OCI-LY3 (cell line): ENCODE data around the gene RINL.
A peak's percentile ranks its signal among the peaks of the same experiment; 100 is the strongest.

ENCODE experiments used
- H2AFZ ChIP-seq: fragments of 200-600, 300-600 bp; shearing (Covaris generic); 2 replicates; pipeline ENCODE4 v1.6.0; 2014; ENCODE audit warnings: antibody characterized with exemption, low read depth, low read length
- H3K27ac ChIP-seq: fragments of 200-600, 300-600 bp; sonication (generic); 2 replicates; pipeline ENCODE4 v1.5.1; 2014; ENCODE audit warnings: mild to moderate bottlenecking, low read length, moderate library complexity, mixed read lengths
- H3K27me3 ChIP-seq: fragments of 200-600, 300-600 bp; sonication (generic); 2 replicates; pipeline ENCODE4 v1.6.1; 2014; ENCODE audit warnings: low read depth, low read length, mixed read lengths
- H3K36me3 ChIP-seq: fragments of 200-600, 300-600 bp; sonication (generic); replicated peaks from 2 replicates; pipeline ENCODE3; 2014; ENCODE audit warnings: low read depth, low read length, mixed read lengths
- H3K4me1 ChIP-seq: fragments of 300-600, 200-600 bp; sonication (generic); 2 replicates; pipeline ENCODE4 v1.6.1; 2014; ENCODE audit warnings: low read length, mixed read lengths
- H3K4me2 ChIP-seq: fragments of 200-600, 300-600 bp; sonication (generic); 2 replicates; pipeline ENCODE4 v1.6.1; 2014; ENCODE audit warnings: low read length, mixed read lengths
- H3K4me3 ChIP-seq: fragments of 300-600, 200-600 bp; sonication (generic); 2 replicates; pipeline ENCODE4 v1.5.1; 2014; ENCODE audit warnings: antibody characterized with exemption, mild to moderate bottlenecking, low read length, moderate library complexity
- H3K79me2 ChIP-seq: fragments of 300-600, 200-600 bp; shearing (Covaris generic); 2 replicates; pipeline ENCODE4 v1.6.1; 2014; ENCODE audit warnings: mild to moderate bottlenecking, low read length, mixed read lengths
- H3K9ac ChIP-seq: fragments of 300-600, 200-600 bp; shearing (Covaris generic); 2 replicates; pipeline ENCODE4 v1.6.0; 2014; ENCODE audit warnings: mild to moderate bottlenecking, low read length, moderate library complexity
- H3K9me3 ChIP-seq: fragments of 200-600, 300-600 bp; shearing (Covaris generic); 2 replicates; pipeline ENCODE4 v1.6.1; 2014; ENCODE audit warnings: low read length, mixed read lengths; ENCODE audit not compliant: insufficient read depth
- H4K20me1 ChIP-seq: fragments of 200-600, 300-600 bp; sonication (generic); 2 replicates; pipeline ENCODE4 v1.6.1; 2016; ENCODE audit warnings: low read length, mixed read lengths; ENCODE audit not compliant: insufficient read depth
- EZH2phosphoT487 ChIP-seq: fragments of 200-600 bp; shearing (Covaris generic); IDR thresholded peaks from 2 replicates; pipeline ENCODE4 v1.6.1; 2018; ENCODE audit warnings: antibody characterized with exemption, mixed run types, low read depth
- TF ChIP-seq, protein P1 (sequence below): fragments of 200-600, 300-600 bp; sonication (generic); IDR thresholded peaks from 2 replicates; pipeline ENCODE4 v1.5.1; 2014; ENCODE audit warnings: antibody characterized with exemption, low read length, low read depth

Gene RINL

DNA sequence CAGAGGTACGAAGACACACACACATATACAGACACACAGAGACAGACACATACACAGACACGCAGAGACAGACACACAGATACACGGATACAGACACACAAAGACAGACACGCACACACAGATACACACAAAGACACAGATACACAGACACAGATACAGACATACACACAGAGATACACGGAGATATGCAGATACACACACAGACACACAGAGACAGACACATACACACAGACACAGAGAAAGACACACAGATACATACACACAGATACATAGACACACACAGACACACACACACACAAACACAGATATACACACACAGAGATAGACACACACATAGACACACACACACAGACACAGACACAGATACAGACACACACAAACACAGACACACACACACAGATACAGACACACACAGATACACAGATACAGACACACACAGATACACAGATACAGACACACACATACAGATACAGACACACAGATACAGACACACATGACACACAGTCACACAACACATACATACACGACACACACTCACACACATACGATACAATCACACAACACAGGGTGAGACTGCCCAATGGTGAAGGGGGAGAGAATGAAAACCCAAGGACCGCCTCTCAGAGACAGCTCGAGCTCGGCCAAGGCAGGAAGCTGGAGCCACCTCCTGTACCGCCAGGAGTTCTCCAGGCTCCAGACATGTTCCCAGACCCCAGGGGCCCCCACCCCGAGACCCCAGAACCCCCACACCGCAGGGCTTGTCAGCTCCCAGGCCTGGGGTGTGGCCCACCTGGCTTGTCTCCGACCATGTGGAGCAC is 42.7 kb upstream of the RINL start:
- no peaks in the 10 kb centered on the region for H3K4me1 ChIP-seq
- no peak overlapping the region for H3K4me2 ChIP-seq
- H3K9ac ChIP-seq: no peak overlapping the region
- H3K9me3 ChIP-seq: no peaks in the 10 kb centered on the region
- H3K36me3 ChIP-seq: peaks cover 33% of the 10 kb centered on the region
- no peaks in the 10 kb centered on the region for H3K79me2 ChIP-seq
- no peak for TF ChIP-seq EZH2phosphoT487
- TF ChIP-seq, protein P1, sequence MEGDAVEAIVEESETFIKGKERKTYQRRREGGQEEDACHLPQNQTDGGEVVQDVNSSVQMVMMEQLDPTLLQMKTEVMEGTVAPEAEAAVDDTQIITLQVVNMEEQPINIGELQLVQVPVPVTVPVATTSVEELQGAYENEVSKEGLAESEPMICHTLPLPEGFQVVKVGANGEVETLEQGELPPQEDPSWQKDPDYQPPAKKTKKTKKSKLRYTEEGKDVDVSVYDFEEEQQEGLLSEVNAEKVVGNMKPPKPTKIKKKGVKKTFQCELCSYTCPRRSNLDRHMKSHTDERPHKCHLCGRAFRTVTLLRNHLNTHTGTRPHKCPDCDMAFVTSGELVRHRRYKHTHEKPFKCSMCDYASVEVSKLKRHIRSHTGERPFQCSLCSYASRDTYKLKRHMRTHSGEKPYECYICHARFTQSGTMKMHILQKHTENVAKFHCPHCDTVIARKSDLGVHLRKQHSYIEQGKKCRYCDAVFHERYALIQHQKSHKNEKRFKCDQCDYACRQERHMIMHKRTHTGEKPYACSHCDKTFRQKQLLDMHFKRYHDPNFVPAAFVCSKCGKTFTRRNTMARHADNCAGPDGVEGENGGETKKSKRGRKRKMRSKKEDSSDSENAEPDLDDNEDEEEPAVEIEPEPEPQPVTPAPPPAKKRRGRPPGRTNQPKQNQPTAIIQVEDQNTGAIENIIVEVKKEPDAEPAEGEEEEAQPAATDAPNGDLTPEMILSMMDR: no peak
- no peak overlapping the region for H3K4me3 ChIP-seq
- no peaks in the 10 kb centered on the region for H4K20me1 ChIP-seq
- H3K27ac ChIP-seq: no peak overlapping the region
- H3K27me3 ChIP-seq: no peaks in the 10 kb centered on the region
- H2AFZ ChIP-seq: no peak overlapping the region

- Histone ChIP-seq H3K4me1 (no peaks in the 10 kb centered on the region), H3K4me3 (no peak overlapping the region), H3K27me3 (no peaks in the 10 kb centered on the region), H3K27ac (no peak overlapping the region), H2AFZ (no peak overlapping the region), H4K20me1 (no peaks in the 10 kb centered on the region), H3K4me2 (no peak overlapping the region), H3K9me3 (no peaks in the 10 kb centered on the region), H3K9ac (no peak overlapping the region), H3K79me2 (no peaks in the 10 kb centered on the region), H3K36me3 (peaks cover 29% of the 10 kb centered on the region)
- no peak for TF ChIP-seq EZH2phosphoT487
- TF ChIP-seq, protein P1: no peak
Observed at GRCh38 chr19:38919837-38920601, 41.9 kb upstream of the RINL start.

DNA sequence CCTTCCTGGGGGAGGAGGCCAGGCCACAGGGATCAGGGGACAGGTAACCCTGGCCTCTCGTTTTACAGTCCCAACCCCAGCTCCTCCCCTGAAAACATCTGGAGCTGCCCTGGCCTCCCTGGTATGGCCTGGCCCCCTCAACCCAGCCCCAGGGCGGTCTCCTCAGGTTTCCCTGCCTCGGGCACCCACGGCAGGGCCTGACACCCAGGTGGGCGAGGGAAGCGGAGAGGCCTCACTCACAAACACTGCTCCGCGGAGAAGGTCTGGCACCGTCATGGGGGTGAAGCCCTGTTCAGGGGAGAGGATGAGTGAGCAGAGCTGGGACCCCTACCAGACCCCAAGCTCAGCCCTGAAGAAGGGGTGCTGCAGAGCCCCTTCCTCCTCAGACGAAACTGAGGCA is 40.5 kb upstream of the RINL start:
- Histone ChIP-seq H3K4me1 (no peaks in the 10 kb centered on the region), H3K36me3 (peaks cover 20% of the 10 kb centered on the region), H3K9ac (no peak overlapping the region), H3K4me2 (no peak overlapping the region), H3K27me3 (no peaks in the 10 kb centered on the region), H4K20me1 (no peaks in the 10 kb centered on the region), H3K27ac (no peak overlapping the region), H2AFZ (no peak overlapping the region), H3K4me3 (no peak overlapping the region), H3K79me2 (no peaks in the 10 kb centered on the region), H3K9me3 (no peaks in the 10 kb centered on the region)
- TF ChIP-seq EZH2phosphoT487: no peak
- TF ChIP-seq, protein P1: no peak

DNA sequence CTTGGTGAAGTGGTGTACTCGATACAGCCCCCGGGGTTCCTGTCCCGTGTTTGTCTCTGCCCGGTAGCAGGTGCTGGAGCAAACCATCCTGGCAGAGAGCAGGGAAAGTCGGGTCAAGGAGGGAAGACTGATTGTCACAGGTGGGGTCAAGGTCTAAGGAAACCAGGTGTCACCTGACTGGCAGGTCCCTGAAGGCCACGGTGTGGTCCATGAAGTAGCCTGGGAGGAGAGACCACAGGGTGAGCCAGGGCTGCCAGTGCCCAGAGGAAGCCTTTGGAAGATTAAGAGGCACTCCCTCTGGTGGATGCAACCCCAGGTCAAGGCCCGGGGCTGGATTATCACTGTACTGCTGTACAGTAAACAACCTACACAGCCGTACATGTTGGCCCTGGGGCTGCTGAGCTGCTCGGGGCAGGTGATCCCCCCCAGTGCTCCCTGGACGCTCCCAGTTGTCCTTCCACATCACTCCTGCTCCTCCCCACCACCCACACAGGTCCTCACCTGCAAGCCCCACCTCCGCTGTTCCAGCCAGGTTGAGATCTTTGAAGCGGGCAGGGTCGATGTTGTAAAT is 39.9 kb upstream of the RINL start:
- no peak overlapping the region for H3K9ac ChIP-seq
- H3K4me3 ChIP-seq: no peak overlapping the region
- H3K4me2 ChIP-seq: no peak overlapping the region
- H2AFZ ChIP-seq: no peak overlapping the region
- no peaks in the 10 kb centered on the region for H3K27me3 ChIP-seq
- no peaks in the 10 kb centered on the region for H3K9me3 ChIP-seq
- TF ChIP-seq EZH2phosphoT487: no peak
- TF ChIP-seq, protein P1: peak; percentile 9; the same call in 1 of the 2 replicates
- H3K36me3 ChIP-seq: peaks cover 20% of the 10 kb centered on the region
- H3K4me1 ChIP-seq: no peaks in the 10 kb centered on the region
- H3K27ac ChIP-seq: no peak overlapping the region
- H3K79me2 ChIP-seq: no peaks in the 10 kb centered on the region
- no peaks in the 10 kb centered on the region for H4K20me1 ChIP-seq
